ENCODE results near the gene ZSCAN30. TPM values are rescaled to one million over a fixed set of nuclear protein-coding genes. Genes with fewer than 3 reads are reported as not detected.

Gene ZSCAN30
- total RNA-seq, 3 donors from 2014 or later (not counting 1 experiment from before 2014, with no cell fraction given) = 15.4 to 21.0 (median 16.4) TPM

DNA sequence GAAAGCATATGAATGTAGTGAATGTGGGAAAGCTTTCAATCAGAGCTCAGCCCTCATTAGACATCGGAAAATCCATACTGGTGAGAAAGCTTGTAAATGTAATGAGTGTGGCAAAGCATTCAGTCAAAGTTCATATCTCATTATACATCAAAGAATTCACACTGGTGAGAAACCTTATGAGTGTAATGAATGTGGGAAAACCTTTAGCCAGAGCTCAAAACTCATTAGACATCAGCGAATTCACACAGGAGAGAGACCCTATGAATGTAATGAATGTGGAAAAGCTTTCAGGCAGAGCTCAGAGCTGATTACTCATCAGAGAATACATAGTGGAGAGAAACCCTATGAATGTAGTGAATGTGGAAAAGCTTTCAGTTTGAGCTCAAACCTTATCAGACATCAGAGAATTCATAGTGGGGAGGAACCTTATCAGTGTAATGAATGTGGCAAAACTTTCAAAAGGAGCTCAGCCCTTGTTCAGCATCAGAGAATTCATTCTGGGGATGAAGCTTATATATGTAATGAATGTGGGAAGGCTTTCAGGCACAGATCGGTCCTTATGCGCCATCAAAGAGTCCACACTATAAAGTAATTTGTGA, 44.2 kb downstream of the ZSCAN30 start:
- H3K36me3 ChIP-seq (ENCODE audit: control insufficient read depth, insufficient read depth, low read length) = peaks cover 56% of the 10 kb centered on the region
- H3K4me1 Mint-ChIP-seq = peaks cover 21 to 28% of the 10 kb centered on the region in 2 donors
- intact Hi-C loops (cut with micrococcal nuclease) = loop anchor here (10.0 kb wide), 1 partner anchor 249 kb away; the partner anchor contains the start of gene INO80C
- no peaks in the 10 kb centered on the region for H3K9me3 ChIP-seq (ENCODE audit: control insufficient read depth, insufficient read depth, low read length)
- TF ChIP-seq CTCF (IDR thresholded peaks at IDR 0.05) = no peak
- ATAC-seq = no peak
- 97% methylated on average over 3 of the region's 4 CpGs for WGBS (ENCODE audit: insufficient coverage)
- no peak overlapping the region for H3K4me3 ChIP-seq (ENCODE audit: low read length)
- no peaks in the 10 kb centered on the region for H3K9me3 Mint-ChIP-seq
- no peak overlapping the region for H3K27ac Mint-ChIP-seq
- no peaks in the 10 kb centered on the region for H3K27me3 Mint-ChIP-seq (ENCODE audit: low read depth in 2 of 2)
- H3K4me1 ChIP-seq (ENCODE audit: control insufficient read depth, insufficient read depth, low read length) = no peaks in the 10 kb centered on the region
- H3K27ac ChIP-seq (ENCODE audit: low read length) = no peak overlapping the region
- H3K4me3 Mint-ChIP-seq = no peak overlapping the region
- H3K27me3 ChIP-seq (ENCODE audit: control insufficient read depth, insufficient read depth, low read length) = no peaks in the 10 kb centered on the region
- DNase-seq = no peak
- peaks cover 37% of the 10 kb centered on the region for H3K36me3 Mint-ChIP-seq

DNA sequence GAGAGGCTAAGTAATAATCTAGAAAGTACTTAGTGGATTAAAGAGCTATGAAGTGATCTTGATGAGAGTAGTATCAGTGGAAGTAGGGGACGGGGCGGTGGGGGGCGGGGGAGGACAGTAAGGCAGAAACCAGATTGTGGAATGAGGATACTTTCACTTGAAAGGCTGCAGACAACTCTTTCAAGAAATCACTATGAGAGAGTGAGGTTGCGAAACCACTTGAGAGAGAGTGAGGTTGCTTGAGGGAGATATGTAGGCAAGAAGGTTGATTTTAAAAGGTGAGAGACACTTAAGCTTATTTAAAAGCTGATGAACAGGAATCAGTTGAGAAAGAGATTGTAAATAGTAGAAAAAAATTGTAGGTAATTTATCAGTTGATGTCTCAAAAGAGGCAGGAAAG, 45.4 kb downstream of the ZSCAN30 start:
- H3K4me1 Mint-ChIP-seq = peaks cover 25 to 28% of the 10 kb centered on the region in 2 donors
- Histone ChIP-seq H3K9me3 (ENCODE audit: control insufficient read depth, insufficient read depth, low read length) (no peaks in the 10 kb centered on the region), H3K36me3 (ENCODE audit: control insufficient read depth, insufficient read depth, low read length) (peaks cover 55% of the 10 kb centered on the region), H3K27ac (ENCODE audit: low read length) (no peak overlapping the region), H3K4me3 (ENCODE audit: low read length) (no peak overlapping the region), H3K27me3 (ENCODE audit: control insufficient read depth, insufficient read depth, low read length) (no peaks in the 10 kb centered on the region), H3K4me1 (ENCODE audit: control insufficient read depth, insufficient read depth, low read length) (peaks cover 4% of the 10 kb centered on the region)
- H3K4me3 Mint-ChIP-seq = no peak overlapping the region
- peak overlapping the region; percentile 7 to 21 for H3K27ac Mint-ChIP-seq
- intact Hi-C loops (cut with micrococcal nuclease) = loop anchor here (5.0 to 10.0 kb wide), 2 partner anchors 217 to 250 kb away; partner anchors contain the start of gene INO80C
- DNase-seq = no peak
- no peaks in the 10 kb centered on the region for H3K9me3 Mint-ChIP-seq
- 84% methylated on average over 4 of the region's 4 CpGs for WGBS (ENCODE audit: insufficient coverage)
- no peak for TF ChIP-seq CTCF (IDR thresholded peaks at IDR 0.05)
- peaks cover 37% of the 10 kb centered on the region for H3K36me3 Mint-ChIP-seq
- no peaks in the 10 kb centered on the region for H3K27me3 Mint-ChIP-seq (ENCODE audit: low read depth in 2 of 2)
- no peak for ATAC-seq

GRCh38 chr18:35242426-35242825, 47.6 kb downstream of the ZSCAN30 start:
- Histone ChIP-seq H3K4me1 (ENCODE audit: control insufficient read depth, insufficient read depth, low read length) (peaks cover 4% of the 10 kb centered on the region), H3K27ac (ENCODE audit: low read length) (no peak overlapping the region), H3K4me3 (ENCODE audit: low read length) (no peak overlapping the region), H3K9me3 (ENCODE audit: control insufficient read depth, insufficient read depth, low read length) (no peaks in the 10 kb centered on the region), H3K27me3 (ENCODE audit: control insufficient read depth, insufficient read depth, low read length) (no peaks in the 10 kb centered on the region), H3K36me3 (ENCODE audit: control insufficient read depth, insufficient read depth, low read length) (peaks cover 43% of the 10 kb centered on the region)
- Mint-ChIP-seq H3K36me3 (peaks cover 37% of the 10 kb centered on the region), H3K4me1 (peaks cover 25 to 28% of the 10 kb centered on the region in 2 donors), H3K4me3 (no peak overlapping the region), H3K27me3 (ENCODE audit: low read depth in 2 of 2) (no peaks in the 10 kb centered on the region), H3K9me3 (no peaks in the 10 kb centered on the region), H3K27ac (peak overlapping the region in 1 of 2 donors; percentile 97)
- TF ChIP-seq CTCF (IDR thresholded peaks at IDR 0.05) = no peak
- WGBS (ENCODE audit: insufficient coverage) = 95% methylated on average over 6 of the region's 6 CpGs
- intact Hi-C loops (cut with micrococcal nuclease) = loop anchor here (5.0 to 10.0 kb wide), 2 partner anchors 215 to 252 kb away; partner anchors contain the start of gene INO80C
- no peak for ATAC-seq
- DNase-seq = no peak
